GM12878 (cell line): ENCODE results near the gene CAVIN1. TPM values are rescaled to one million over a fixed set of nuclear protein-coding genes. Genes with fewer than 3 reads are reported as not detected.
A peak's percentile ranks its signal among the peaks of the same experiment; 100 is the strongest.

Source experiments
- ATAC-seq: fragments of 200-7000 bp; cut with Tn5 transposase; 3 replicates; pipeline ENCODE4 v1.9.1; 2020; ENCODE audit warnings: mild to moderate bottlenecking, moderate library complexity
- BruUV-seq: library from RNA; stranded (reverse); fragments of 400-500 nt; replicated peaks from 2 replicates; lab custom pipeline; 2021; lab: Mats Ljungman, UMichigan
- CTCF ChIA-PET: fragments of 300-600 bp; sonication (Branson Sonifier 250); formaldehyde crosslinking; extraction: SDS; loops from one replicate; lab custom pipeline; 2021; ENCODE audit warnings: inconsistent platforms; lab: Yijun Ruan, JAX
- POLR2A ChIA-PET: fragments of 350-600 bp; formaldehyde crosslinking; extraction: SDS; loops from one replicate; lab custom pipeline; 2021; ENCODE audit warnings: inconsistent platforms; lab: Charles Lee
- RAD21 ChIA-PET: fragments of 300-600 bp; sonication (Branson Sonifier 250); formaldehyde crosslinking; loops from one replicate; lab custom pipeline; 2023; ENCODE audit warnings: antibody characterized with exemption; ENCODE audit not compliant: unreplicated experiment; lab: Charles Lee
- SMC1A ChIA-PET: fragments of 300-600 bp; sonication (Branson Sonifier 250); formaldehyde crosslinking; loops from one replicate; lab custom pipeline; 2023; ENCODE audit not compliant: unreplicated experiment, uncharacterized antibody; lab: Charles Lee
- DNase-seq: peaks from one replicate; pipeline ENCODE4 v3.0.0-alpha.2; 2011; ENCODE audit warnings: low read depth, low spot score
- FAIRE-seq: peaks from 3 replicates; lab custom pipeline; 2011; peaks lifted over from hg19 to GRCh38; lab: Jason Lieb, UNC
- H2AFZ ChIP-seq: 2 replicates; pipeline ENCODE4 v1.6.0; 2011; ENCODE audit warnings: low read depth, low read length, control low read depth; ENCODE audit not compliant: control insufficient read depth
- H3K27ac ChIP-seq: 2 replicates; pipeline ENCODE4 v1.5.1; 2011; ENCODE audit warnings: control low read depth; ENCODE audit not compliant: control insufficient read depth, insufficient read depth
- H3K27me3 ChIP-seq, 2 experiments: replicated peaks in 1 of 2; 2 replicates each; pipeline versions ENCODE4 v1.6.0 to v1.6.1; 2011; ENCODE audit warnings: low read length in 1 of 2; ENCODE audit not compliant: control insufficient read depth in 2 of 2, insufficient read depth in 2 of 2
- H3K36me3 ChIP-seq, 2 experiments: 2 replicates each; pipeline ENCODE4 v1.5.1; 2011; ENCODE audit warnings: low read length in 1 of 2; ENCODE audit not compliant: control insufficient read depth in 2 of 2, insufficient read depth in 2 of 2
- H3K4me1 ChIP-seq: 2 replicates; pipeline ENCODE4 v1.6.1; 2011; ENCODE audit warnings: mild to moderate bottlenecking, low read length, moderate library complexity, mixed read lengths; ENCODE audit not compliant: control insufficient read depth, insufficient read depth
- H3K4me2 ChIP-seq: 2 replicates; pipeline ENCODE4 v1.6.0; 2011; ENCODE audit warnings: control low read depth; ENCODE audit not compliant: control insufficient read depth, insufficient read depth
- H3K4me3 ChIP-seq: fragments of 200-600 bp; sonication (generic); 2 replicates; pipeline ENCODE4 v1.5.1; 2016
- H3K79me2 ChIP-seq: 2 replicates; pipeline ENCODE4 v1.6.0; 2011; ENCODE audit warnings: low read length; ENCODE audit not compliant: control insufficient read depth, insufficient read depth
- H3K9ac ChIP-seq: 2 replicates; pipeline ENCODE4 v1.8.0; 2011; ENCODE audit warnings: low read length, control low read depth, mixed read lengths; ENCODE audit not compliant: control insufficient read depth, insufficient read depth
- H3K9me3 ChIP-seq: replicated peaks from 3 replicates; pipeline ENCODE4 v1.5.1; 2011; ENCODE audit warnings: mild to moderate bottlenecking, low read length; ENCODE audit not compliant: control insufficient read depth, insufficient read depth
- H4K20me1 ChIP-seq: 2 replicates; pipeline ENCODE4 v1.6.0; 2011; ENCODE audit not compliant: control insufficient read depth, insufficient read depth
- ATF3 ChIP-seq: IDR thresholded peaks from 2 replicates; pipeline ENCODE4 v1.6.1; 2011; ENCODE audit warnings: low read depth, mild to moderate bottlenecking, low read length, moderate library complexity, borderline replicate concordance; ENCODE audit errors: extremely low read depth
- BMI1 ChIP-seq: fragments of 450-650 bp; IDR thresholded peaks from 2 replicates; pipeline ENCODE4 v1.6.1; 2016; ENCODE audit warnings: mild to moderate bottlenecking, moderate library complexity, borderline replicate concordance
- CBFB ChIP-seq: IDR thresholded peaks from 2 replicates; pipeline ENCODE4 v1.6.1; 2016; ENCODE audit warnings: antibody characterized with exemption, low read depth
- CHD2 ChIP-seq: IDR thresholded peaks from 2 replicates; pipeline ENCODE4 v1.6.1; 2011; ENCODE audit warnings: low read depth, low read length, improper control_type of control experiment, borderline replicate concordance
- CREM ChIP-seq: IDR thresholded peaks from 2 replicates; pipeline ENCODE4 v1.6.1; 2014; ENCODE audit warnings: antibody characterized with exemption, low read depth
- E4F1 ChIP-seq: fragments of 450-650 bp; IDR thresholded peaks from 2 replicates; pipeline ENCODE4 v1.6.1; 2018; ENCODE audit warnings: borderline replicate concordance, mild to moderate bottlenecking; ENCODE audit not compliant: partially characterized antibody
- ELK1 ChIP-seq: IDR thresholded peaks from 2 replicates; pipeline ENCODE4 v1.6.1; 2012; ENCODE audit warnings: low read depth, low read length, improper control_type of control experiment
- HCFC1 ChIP-seq: fragments of 150-350 bp; IDR thresholded peaks from 2 replicates; pipeline ENCODE4 v1.6.1; 2014; ENCODE audit warnings: low read length
- IKZF1 ChIP-seq: fragments of 450-650 bp; conservative IDR thresholded peaks from 2 replicates; pipeline ENCODE4 v1.6.1; 2017; ENCODE audit warnings: antibody characterized with exemption, mild to moderate bottlenecking
- MTA2 ChIP-seq: fragments of 450-650 bp; IDR thresholded peaks from 2 replicates; pipeline ENCODE4 v1.6.1; 2016; ENCODE audit warnings: low read depth, mild to moderate bottlenecking, moderate library complexity
- NFYB ChIP-seq: IDR thresholded peaks from 2 replicates; pipeline ENCODE4 v1.6.1; 2011; ENCODE audit warnings: low read depth, mild to moderate bottlenecking, low read length, improper control_type of control experiment, moderate library complexity; ENCODE audit not compliant: insufficient read depth
- NR2C1 ChIP-seq: fragments of 450-650 bp; IDR thresholded peaks from 2 replicates; pipeline ENCODE4 v1.6.1; 2017; ENCODE audit warnings: antibody characterized with exemption, mild to moderate bottlenecking, moderate library complexity
- RELA ChIP-seq: fragments of 450-650 bp; IDR thresholded peaks from 2 replicates; pipeline ENCODE4 v1.8.0; 2014; ENCODE audit warnings: borderline replicate concordance; ENCODE audit not compliant: partially characterized antibody
- SIN3A ChIP-seq: IDR thresholded peaks from 2 replicates; pipeline ENCODE4 v1.6.1; 2012; ENCODE audit warnings: low read depth, low read length, improper control_type of control experiment
- SIX5 ChIP-seq: IDR thresholded peaks from 2 replicates; pipeline ENCODE4 v1.6.1; 2011; ENCODE audit warnings: mild to moderate bottlenecking, low read depth, low read length, moderate library complexity; ENCODE audit not compliant: severe bottlenecking
- SMC3 ChIP-seq: IDR thresholded peaks from 2 replicates; pipeline ENCODE4 v1.6.1; 2011; ENCODE audit warnings: low read length, improper control_type of control experiment, borderline replicate concordance
- SREBF1 ChIP-seq: IDR thresholded peaks from 2 replicates; pipeline ENCODE4 v1.6.1; 2012; ENCODE audit warnings: mild to moderate bottlenecking, low read length
- TARDBP ChIP-seq: IDR thresholded peaks from 2 replicates; pipeline ENCODE4 v1.6.1; 2016; ENCODE audit warnings: borderline replicate concordance
- YY1 ChIP-seq: IDR thresholded peaks from 2 replicates; pipeline ENCODE4 v1.6.1; 2011; ENCODE audit warnings: low read depth, mild to moderate bottlenecking, low read length
- ZBED1 ChIP-seq: IDR thresholded peaks from 2 replicates; pipeline ENCODE4 v1.6.1; 2016; ENCODE audit warnings: borderline replicate concordance
- WGBS: methylation state at CpG from one replicate; pipeline ENCODE4 v1.1.6; 2016; ENCODE audit warnings: low lambda C conversion rate; ENCODE audit not compliant: insufficient replicate concordance, insufficient coverage; ENCODE audit errors: missing lambda C conversion rate; 5-methylcytosine and 5-hydroxymethylcytosine counted together
- in situ Hi-C: fragments of 300-500 bp; cut with MboI; formaldehyde crosslinking; loops from 9 replicates; pipeline ENCODE4 v1.14.3; 2018; ENCODE audit warnings: mixed read lengths
- intact Hi-C: fragments of 100-400 bp; cut with micrococcal nuclease; formaldehyde crosslinking; loops from one replicate; pipeline ENCODE4 v1.14.2; 2022; ENCODE audit not compliant: unreplicated experiment
- polyA plus RNA-seq, 11 experiments: library from polyadenylated mRNA; depleted of rRNA in 4 of 11; unstranded in 6 of 11; stranded (reverse) in 5 of 11; fragments of >200 nt; fragmentation: Nextera tagmentation in 4 of 11; fragmentation: Illumina TruSeq in 1 of 11; extraction: Ambion mirVana in 4 of 11; extraction: Trizol in 1 of 11; gene quantifications; 1 replicate in 1 of 11; 2 replicates in 10 of 11; pipeline versions ENCODE4 v1.2.1 to v1.2.3, GENCODE V29; 2011 to 2016; ENCODE audit warnings: inconsistent platforms in 2 of 11, missing spikeins in 2 of 11, low read depth in 1 of 11
- total RNA-seq, 4 experiments: library from RNA; depleted of rRNA in 3 of 4; stranded (reverse); fragments of >200 nt in 3 of 4; fragmentation: Illumina TruSeq in 1 of 4; extraction: Trizol in 1 of 4; gene quantifications; 2 replicates each; pipeline versions ENCODE4 v1.2.1 to v1.2.3, GENCODE V29; 2013 to 2021

CAVIN1 gene
- total and polyA plus RNA-seq, 10 of the 15 experiments (the other 5 are each of a cell fraction or from before 2014, with no cell fraction given): 0.03 to 1.1 (median 0.37) TPM

DNA sequence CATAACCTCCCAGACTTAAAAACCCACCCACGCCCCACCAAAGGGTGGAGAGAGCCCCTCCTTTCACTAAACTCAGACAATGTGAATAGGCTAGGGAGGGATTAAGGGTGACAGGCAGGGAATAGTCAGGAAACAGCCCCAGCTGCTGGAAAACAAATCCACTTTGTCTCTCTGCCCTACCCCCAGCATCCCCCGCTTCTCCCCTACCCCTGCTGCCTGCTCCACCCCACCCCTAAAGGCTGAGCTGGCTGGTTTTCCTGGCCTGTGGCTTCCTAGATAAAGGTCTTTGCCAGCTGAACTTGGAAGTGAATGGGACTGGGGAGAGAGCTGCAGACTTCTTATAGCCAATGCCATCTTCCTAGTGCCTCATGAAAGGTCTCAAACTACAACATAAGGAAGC, 15.0 kb downstream of the CAVIN1 start (continued):
- no peak for TF ChIP-seq MTA2
- no peak for TF ChIP-seq NFYB
- TF ChIP-seq CBFB: no peak
- TF ChIP-seq, all 136 proteins: peak for 0

- H4K20me1 ChIP-seq: no peaks in the 10 kb centered on the region; the same call in 1 of the 2 replicates
- DNase-seq (no peak), ATAC-seq (peak; percentile 96), FAIRE-seq (peak; percentile 88)
- CTCF ChIA-PET: interaction anchor here (0.6 to 16.2 kb wide), 29 partner anchors 9 to 390 kb away, joined by 3 to 732 read pairs (median 5); partner anchors contain the start of genes DNAJC7, GHDC, NAGLU and STAT5B
- POLR2A ChIA-PET: interaction anchor here (0.6 kb wide), 2 partner anchors 13 to 185 kb away, joined by 4 read pairs; no protein-coding TSS in a partner anchor
- no peak overlapping the region for H2AFZ ChIP-seq
- intact Hi-C loops: loop anchor here (2.0 to 10.0 kb wide), 4 partner anchors 95 to 223 kb away; partner anchors contain the start of genes HCRT and KCNH4
- H3K4me3 ChIP-seq: no peak overlapping the region
- no peak overlapping the region for H3K4me2 ChIP-seq
- in situ Hi-C loops: no loop called here
- no peak overlapping the region for H3K27ac ChIP-seq
- H3K9ac ChIP-seq: no peak overlapping the region
- 27% methylated on average over 2 of the region's 2 CpGs for WGBS
- no TSS peak for BruUV-seq
- H3K9me3 ChIP-seq: no peaks in the 10 kb centered on the region
- H3K36me3 ChIP-seq: no peaks in the 10 kb centered on the region
- H3K27me3 ChIP-seq: no peaks in the 10 kb centered on the region
- H3K4me1 ChIP-seq: peaks cover 4% of the 10 kb centered on the region; the same call in 1 of the 2 replicates
- H3K79me2 ChIP-seq: no peaks in the 10 kb centered on the region
- SMC1A ChIA-PET: interaction anchor here (0.7 to 22.3 kb wide), 24 partner anchors 9 to 434 kb away, joined by 3 to 528 read pairs (median 4); partner anchors contain the start of genes HCRT and KCNH4
- RAD21 ChIA-PET: interaction anchor here (0.6 to 11.0 kb wide), 18 partner anchors 12 to 392 kb away, joined by 3 to 373 read pairs (median 4); no protein-coding TSS in a partner anchor
- TF ChIP-seq ATF3 (0 out of 2 replicates have a peak, but pooled peaks have one; percentile 23), ELK1 (0 out of 2 replicates have a peak, but pooled peaks have one; percentile 48), HCFC1 (peak; percentile 98), NR2C1 (peak; percentile 91), SIN3A (no peak), CHD2 (0 out of 2 replicates have a peak, but pooled peaks have one; percentile 52), SREBF1 (peak; percentile 79), IKZF1 (peak; percentile 94), RELA (peak; percentile 19), E4F1 (no peak), SIX5 (peak; percentile 99), YY1 (peak; percentile 90), CREM (peak; percentile 91), TARDBP (peak; percentile 96), BMI1 (no peak), ZBED1 (no peak), SMC3 (0 out of 2 replicates have a peak, but pooled peaks have one; percentile 12)
Observed at GRCh38 chr17:42407289-42407836, 15.7 kb downstream of the CAVIN1 start.
